Fibroblast of skin of right quadriceps (primary cell): Measurements from ENCODE around the gene ENAH.
"Not testable (repeated sequence)": the region's sequence is repeated elsewhere in the genome, so short reads cannot be mapped to it uniquely, and the experiment has no call there.

Experiments
- DNase-seq: peaks from one replicate; pipeline ENCODE4 v3.0.0-alpha.2; 2013

The ENAH gene

DNA sequence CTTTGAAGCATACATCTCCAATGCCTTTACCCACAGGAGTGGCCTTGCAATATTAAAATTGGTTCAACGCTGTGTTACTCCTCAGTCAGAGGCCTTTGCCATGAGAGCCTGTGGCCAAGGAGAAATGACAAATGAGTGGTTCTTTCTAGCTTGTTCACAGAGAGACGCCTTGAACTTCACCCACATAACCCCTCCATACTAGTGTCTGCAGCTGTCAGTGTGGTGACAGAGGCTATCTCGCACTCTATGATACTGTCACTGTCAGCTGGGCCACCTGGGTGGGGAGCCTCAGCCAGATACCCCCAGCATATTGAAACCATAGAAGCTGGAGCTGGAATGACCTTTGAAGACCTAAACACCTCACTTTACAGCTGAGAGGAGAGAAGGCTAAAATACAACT lies 167.7 kb downstream of the ENAH start:
- no peak for DNase-seq

DNA sequence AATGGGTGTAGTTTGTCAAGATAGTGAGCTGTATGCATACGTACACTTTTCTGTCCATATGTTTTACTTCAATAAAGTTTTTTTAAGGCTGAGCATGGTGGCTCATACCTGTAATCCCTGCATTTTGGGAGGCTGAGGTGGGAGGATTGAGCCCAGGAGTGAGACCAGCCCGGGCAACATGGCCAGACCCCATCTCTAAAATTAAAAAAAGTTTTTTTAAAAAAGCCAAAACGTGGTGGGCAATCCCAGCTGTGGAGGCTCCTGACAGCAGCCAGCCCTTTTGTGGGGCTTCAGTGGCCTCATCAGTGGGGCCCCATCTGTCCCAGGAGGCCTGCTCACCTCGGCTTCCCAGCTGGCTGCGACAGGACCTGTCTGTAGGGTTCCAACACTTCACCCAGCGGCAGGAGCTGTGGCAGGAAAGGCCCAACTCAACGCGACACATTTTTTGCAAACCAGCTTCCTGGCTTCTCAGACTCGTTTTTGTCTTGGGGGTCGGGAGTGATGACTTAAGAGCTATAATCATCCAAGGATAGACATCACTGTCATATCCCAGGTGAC lies 168.2 kb downstream of the ENAH start:
- no peak for DNase-seq

GRCh38 chr1:225483818-225484656 lies 168.9 kb downstream of the ENAH start:
- no peak for DNase-seq

- peak; percentile 50 for DNase-seq
These were observed 170.4 kb downstream of the ENAH start for GRCh38 chr1:225482421-225482950.

- no peak for DNase-seq
These were observed 171.2 kb downstream of the ENAH start for GRCh38 chr1:225481738-225482137.

- DNase-seq, result no peak
These were observed 172.0 kb downstream of the ENAH start for GRCh38 chr1:225480825-225481434.

DNA sequence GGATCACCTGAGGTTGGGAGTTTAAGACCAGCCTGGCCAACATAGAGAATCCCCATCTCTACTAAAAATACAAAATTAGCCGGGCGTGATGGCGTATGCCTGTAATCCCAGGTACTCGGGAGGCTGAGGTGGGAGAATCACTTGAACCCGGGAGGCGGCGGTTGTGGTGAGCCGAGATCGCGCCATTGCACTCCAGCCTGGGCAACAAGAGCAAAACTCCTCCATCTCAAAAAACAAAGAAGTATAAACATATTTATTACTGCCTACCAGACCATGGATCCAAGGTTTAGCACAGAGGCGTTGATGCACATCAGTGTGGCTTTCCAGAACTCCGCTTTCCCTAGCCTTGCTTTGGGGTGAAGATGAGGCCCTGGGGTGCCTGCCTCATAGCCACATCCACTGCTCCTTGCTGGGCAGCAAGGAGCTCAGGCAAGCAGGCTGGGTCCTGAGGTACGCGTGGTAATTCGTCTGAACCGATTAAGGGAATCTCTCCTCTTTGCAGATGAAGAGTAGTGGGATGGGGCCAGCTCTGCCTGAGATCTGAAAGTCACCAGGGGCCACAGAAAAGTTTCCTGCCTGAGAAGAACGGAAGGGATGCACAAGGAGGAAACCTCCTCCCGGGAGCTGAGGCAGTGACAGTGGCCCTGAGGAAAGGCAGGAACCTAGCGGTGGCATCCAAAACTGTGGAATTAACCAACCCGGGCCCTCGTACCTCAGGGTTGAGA lies 172.8 kb downstream of the ENAH start:
- DNase-seq, result no peak

- no peak for DNase-seq
These were observed 173.6 kb downstream of the ENAH start for GRCh38 chr1:225479341-225479740.

GRCh38 chr1:225477296-225477911 lies 175.5 kb downstream of the ENAH start:
- DNase-seq, result no peak

DNA sequence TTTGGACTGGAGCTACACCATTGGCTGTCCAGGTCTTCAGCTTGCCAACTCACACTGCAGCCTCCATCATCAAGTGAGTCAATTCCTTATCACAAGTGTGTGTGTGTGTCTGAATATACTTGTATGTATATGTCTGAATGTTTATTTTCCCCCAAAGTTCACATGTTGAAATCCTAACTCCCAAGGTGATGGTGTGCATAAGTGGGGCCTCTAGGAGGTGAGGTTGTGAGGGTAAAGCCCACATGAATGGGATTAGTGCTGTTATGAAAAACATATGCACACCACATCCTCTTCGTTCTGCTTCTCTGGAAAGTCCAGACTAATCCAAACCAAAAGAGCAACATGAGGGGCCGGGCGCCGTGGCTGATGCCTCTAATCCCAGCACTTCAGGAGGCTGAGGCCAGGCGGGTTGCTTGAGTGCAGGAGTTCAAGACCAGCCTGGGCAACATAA lies 176.4 kb downstream of the ENAH start:
- DNase-seq, result peak; percentile 41

GRCh38 chr1:225476100-225476511 lies 176.8 kb downstream of the ENAH start:
- DNase-seq, result no peak

DNA sequence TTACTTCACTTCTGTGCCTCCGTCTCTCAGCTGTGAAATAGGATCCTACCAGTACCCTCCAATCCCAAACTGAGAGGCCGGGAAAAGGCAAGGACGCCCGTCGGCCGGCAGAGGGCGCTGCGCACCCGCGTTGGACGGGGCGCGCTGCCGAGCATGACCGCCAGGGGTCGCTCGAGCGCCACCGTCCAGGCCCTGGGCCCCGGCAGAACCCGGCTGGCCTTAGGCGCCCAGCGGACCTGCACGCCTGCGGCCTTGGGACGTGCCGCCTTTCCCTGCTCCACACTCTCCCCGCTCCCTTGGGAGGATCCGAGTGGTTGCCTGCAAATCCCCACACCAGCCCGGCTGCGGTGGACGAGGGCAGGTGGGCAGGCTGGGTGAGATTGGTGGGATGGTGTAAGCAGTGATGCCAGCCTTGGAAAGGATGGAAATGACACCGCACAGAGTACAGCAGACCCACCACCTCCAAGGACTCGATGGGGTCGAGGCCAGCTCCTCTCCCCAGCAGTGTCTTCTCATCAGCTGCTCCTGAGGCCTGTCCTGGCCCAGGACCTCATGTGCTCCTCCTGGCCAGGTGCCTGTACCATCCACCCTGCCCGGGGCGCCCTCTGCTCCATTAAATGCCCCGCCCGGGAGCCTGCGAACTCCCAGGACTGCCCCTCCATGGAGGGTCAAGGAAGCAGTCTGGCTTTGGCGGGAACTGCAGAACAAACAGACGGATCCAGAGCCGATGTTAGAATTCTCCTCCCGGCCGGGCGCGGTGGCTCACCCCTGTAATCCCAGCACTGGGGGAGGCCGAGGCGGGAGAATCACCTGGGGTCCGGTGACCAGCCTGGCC lies 177.7 kb downstream of the ENAH start:
- peak; percentile 59 for DNase-seq

- DNase-seq, result no peak
These were observed 178.4 kb downstream of the ENAH start for GRCh38 chr1:225474439-225474985.

DNA sequence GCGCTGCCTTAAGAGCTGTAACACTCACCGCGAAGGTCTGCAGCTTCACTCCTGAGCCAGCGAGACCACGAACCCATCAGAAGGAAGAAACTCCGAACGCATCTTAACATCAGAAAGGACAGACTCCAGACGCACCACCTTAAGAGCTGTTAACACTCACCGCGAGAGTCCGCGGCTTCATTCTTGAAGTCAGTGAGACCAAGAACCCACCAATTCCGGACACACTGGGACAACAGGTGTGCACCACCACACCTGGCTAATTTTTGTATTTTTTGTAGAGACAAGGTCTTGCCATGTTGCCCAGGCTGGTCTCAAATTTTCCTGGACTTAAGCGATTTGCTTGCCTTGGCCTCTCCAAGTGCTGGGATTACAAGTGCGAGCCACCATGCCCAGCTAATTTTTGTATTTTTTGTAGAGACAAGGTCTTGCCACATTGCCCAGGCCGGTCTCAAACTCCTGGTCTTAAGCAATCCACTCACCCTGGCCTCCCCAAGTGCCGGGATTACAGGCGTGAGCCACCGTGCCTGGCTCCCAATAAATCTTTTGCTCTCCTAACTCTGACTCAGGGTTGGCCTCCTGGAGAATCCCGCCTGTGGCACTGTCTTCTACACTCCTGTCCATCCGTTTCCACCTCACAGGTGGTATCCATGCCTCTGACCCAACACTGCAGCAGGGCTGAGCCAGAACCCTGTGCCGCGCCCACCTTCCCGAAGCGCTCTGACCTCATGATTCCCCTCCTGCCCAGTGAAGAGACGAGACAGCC lies 179.1 kb downstream of the ENAH start:
- DNase-seq, result not testable (repeated sequence)

DNA sequence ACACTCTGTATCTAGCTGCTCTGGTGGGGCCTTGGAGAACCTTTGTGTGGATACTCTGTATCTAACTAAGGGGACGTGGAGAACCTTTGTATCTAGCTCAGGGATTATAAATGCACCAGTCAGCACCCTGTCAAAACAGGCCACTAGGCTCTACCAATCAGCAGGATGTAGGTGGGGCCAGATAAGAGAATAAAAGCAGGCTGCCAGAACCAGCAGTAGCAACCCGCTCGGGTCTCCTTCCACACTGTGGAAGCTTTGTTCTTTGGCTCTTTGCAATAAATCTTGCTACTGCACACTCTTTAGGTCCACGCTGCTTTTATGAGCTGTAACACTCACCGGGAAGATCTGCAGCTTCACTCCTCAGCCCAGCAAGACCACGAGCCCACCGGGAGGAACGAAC lies 179.7 kb downstream of the ENAH start:
- DNase-seq, result not testable (repeated sequence)

- no peak for DNase-seq
These were observed 181.2 kb downstream of the ENAH start for GRCh38 chr1:225471453-225472301.

DNA sequence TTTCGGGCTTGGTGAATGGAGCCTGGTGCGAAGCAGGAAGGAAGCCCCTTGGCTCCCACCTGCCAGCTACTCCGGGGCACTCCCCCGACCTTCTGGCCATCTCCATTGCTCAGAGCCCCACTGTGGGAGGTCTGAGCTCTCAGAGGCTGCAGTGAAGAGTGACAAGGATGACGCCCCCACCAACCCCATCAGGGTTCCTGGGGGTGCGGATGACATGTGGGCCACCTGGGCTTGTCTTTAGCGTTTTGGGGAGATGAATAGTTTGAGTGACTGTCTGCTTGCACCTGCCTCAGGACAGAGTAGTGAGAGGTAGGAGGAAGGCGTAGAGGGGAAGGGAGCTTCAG lies 181.8 kb downstream of the ENAH start:
- no peak for DNase-seq

DNA sequence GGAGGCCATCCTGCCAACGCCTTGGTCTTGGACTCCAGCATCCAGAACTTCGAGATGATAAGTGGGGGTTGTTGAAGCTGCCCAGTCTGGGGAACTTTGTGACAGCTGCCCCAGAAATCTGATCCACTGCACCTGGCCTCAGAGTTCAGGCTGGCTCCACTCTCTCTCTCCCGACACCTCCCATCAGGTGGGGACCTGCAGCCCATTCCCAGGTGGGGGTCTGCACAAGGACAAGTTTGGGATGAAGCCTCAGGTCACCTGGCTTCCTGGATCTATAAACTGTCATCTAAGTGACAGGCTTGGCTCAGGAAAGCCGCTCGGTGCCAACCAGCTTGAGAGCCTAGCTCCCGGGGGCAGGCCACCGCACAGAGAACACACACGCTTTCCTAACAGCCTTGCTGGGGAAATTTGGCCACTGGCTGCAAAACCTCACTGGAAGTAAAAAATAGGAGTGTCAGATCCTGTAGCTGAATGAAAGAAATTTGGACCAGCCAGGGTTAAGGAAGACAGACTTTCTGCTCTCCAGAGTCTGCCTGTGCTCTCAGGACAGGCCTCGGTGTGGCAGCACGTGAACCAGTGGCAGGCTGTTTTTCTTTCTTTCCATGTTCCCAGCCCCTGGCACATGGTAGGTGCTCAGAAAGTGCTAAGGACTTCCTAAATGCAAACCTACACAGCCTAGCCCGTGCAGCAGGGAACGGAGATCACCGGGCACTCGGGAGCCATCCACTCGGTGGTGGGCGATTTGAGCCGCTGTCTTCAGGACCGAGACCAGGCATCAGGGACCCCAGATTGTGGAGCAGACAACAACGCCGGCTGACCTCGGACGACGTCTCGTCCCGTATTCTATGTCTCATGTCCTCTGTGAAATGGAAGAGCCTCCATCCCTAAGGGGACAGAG lies 182.5 kb downstream of the ENAH start:
- DNase-seq, result no peak

DNA sequence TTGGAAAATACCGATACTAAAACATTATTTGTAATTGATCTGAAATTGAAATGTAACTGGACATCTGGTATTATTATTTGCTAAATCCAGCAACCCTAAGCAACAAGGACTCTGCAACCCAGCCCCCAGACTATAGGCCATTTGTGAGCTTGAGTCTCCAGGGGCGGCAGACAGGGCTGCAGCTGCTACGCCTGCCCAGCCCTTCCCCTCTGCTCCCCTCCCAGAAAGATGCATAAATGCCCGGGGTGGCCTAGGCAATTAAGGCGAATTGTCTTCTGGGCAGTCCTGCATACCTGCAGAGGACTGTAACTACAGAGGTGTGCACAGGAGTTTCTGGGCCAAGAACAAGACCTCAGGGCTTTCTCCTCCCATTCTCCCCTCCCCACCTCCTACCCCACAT lies 183.9 kb downstream of the ENAH start:
- no peak for DNase-seq
